ENCODE results near the gene BLZF1. TPM values are rescaled to one million over a fixed set of nuclear protein-coding genes. Genes with fewer than 3 reads are reported as not detected.

Gene BLZF1
- total RNA-seq: 16.7 and 19.6 TPM in 2 replicates

GRCh38 chr1:169367686-169368405 is at the start of gene BLZF1, which contains the start of gene NME7:
TSS of gene BLZF1 (plus strand) at chr1:169368195. CDS start at chr1:169369523, 1,328 bp downstream.
TSS of gene NME7 (minus strand) at chr1:169367797. CDS start at chr1:169367710, 87 bp downstream.

GRCh38 chr1:169427081-169427641 is 59.2 kb downstream of the BLZF1 start, which contains the start of gene CCDC181:
TSS of gene CCDC181 (minus strand) at chr1:169427474. CDS start at chr1:169424927, 2,547 bp downstream.

Other genes with a start within 250 kb of the BLZF1 start
- gene NME7, start 398 bp upstream of the BLZF1 start, total RNA-seq: 8.5 and 19.3 TPM in 2 replicates
- 0.15 TPM in 1 of 2 replicates, not detected in the other for gene CCDC181, start 59.3 kb downstream of the BLZF1 start, total RNA-seq
- gene SLC19A2, start 117.7 kb downstream of the BLZF1 start, total RNA-seq: 11.8 and 12.8 TPM in 2 replicates
- gene F5, start 218.3 kb downstream of the BLZF1 start, total RNA-seq: 0.05 TPM in 1 of 2 replicates, not detected in the other